A673 (cell line): ENCODE results near the gene ZNF534. TPM values are rescaled to one million over a fixed set of nuclear protein-coding genes. Genes with fewer than 3 reads are reported as not detected.
A peak's percentile ranks its signal among the peaks of the same experiment; 100 is the strongest.
"Not testable (repeated sequence)": the region's sequence is repeated elsewhere in the genome, so short reads cannot be mapped to it uniquely, and the experiment has no call there.

Source experiments
- BruUV-seq: library from RNA; stranded (reverse); fragments of 400-500 nt; replicated peaks from 2 replicates; lab custom pipeline; 2021; lab: Mats Ljungman, UMichigan
- CTCF ChIA-PET: fragments of 300-600 bp; sonication (Branson Sonifier 250); formaldehyde crosslinking; loops from one replicate; lab custom pipeline; 2022; ENCODE audit warnings: antibody characterized with exemption; lab: Charles Lee
- POLR2A ChIA-PET: fragments of 300-600 bp; sonication (Branson Sonifier 250); formaldehyde crosslinking; loops from one replicate; lab custom pipeline; 2022; ENCODE audit warnings: antibody characterized with exemption; ENCODE audit not compliant: low non-redundant PET; lab: Charles Lee
- DNase-seq: peaks from one replicate; pipeline ENCODE4 v3.0.0-alpha.2; 2015; ENCODE audit warnings: low spot score
- H3K27ac ChIP-seq: fragments of 200-600 bp; sonication (generic); 2 replicates; pipeline ENCODE4 v1.5.1; 2016; ENCODE audit warnings: mixed run types, low read depth, mild to moderate bottlenecking, mixed read lengths, antibody characterized with exemption, low read length; ENCODE audit not compliant: poor library complexity, severe bottlenecking
- H3K27me3 ChIP-seq: fragments of 200-600 bp; sonication (generic); replicated peaks from 2 replicates; pipeline ENCODE4 v1.6.1; 2017; ENCODE audit warnings: mixed run types, low read depth, mild to moderate bottlenecking, mixed read lengths, antibody characterized with exemption, low read length; ENCODE audit not compliant: insufficient read depth, poor library complexity
- H3K36me3 ChIP-seq: fragments of 200-600 bp; sonication (generic); 2 replicates; pipeline ENCODE4 v1.6.1; 2016; ENCODE audit warnings: mixed run types, mild to moderate bottlenecking, mixed read lengths, antibody characterized with exemption, low read length; ENCODE audit not compliant: insufficient read depth, poor library complexity, severe bottlenecking
- H3K4me1 ChIP-seq: fragments of 200-600 bp; sonication (generic); 2 replicates; pipeline ENCODE4 v1.6.1; 2017; ENCODE audit warnings: mixed run types, mild to moderate bottlenecking, mixed read lengths, antibody characterized with exemption, low read length; ENCODE audit not compliant: insufficient read depth, poor library complexity, severe bottlenecking
- H3K4me3 ChIP-seq: fragments of 200-600 bp; sonication (generic); 2 replicates; pipeline ENCODE4 v1.5.1; 2016; ENCODE audit warnings: low read depth, mixed run types, mild to moderate bottlenecking, mixed read lengths, low read length; ENCODE audit not compliant: poor library complexity, severe bottlenecking
- H3K9me3 ChIP-seq: fragments of 200-600 bp; sonication (generic); 2 replicates; pipeline ENCODE4 v1.6.1; 2016; ENCODE audit warnings: mixed run types, low read depth, mild to moderate bottlenecking, mixed read lengths, antibody characterized with exemption, low read length; ENCODE audit not compliant: poor library complexity, severe bottlenecking
- CTCF ChIP-seq: fragments of 300-800, 200-600 bp; sonication (generic); conservative IDR thresholded peaks from 2 replicates; pipeline ENCODE4 v1.5.1; 2017; ENCODE audit warnings: low read depth, mild to moderate bottlenecking, antibody characterized with exemption, low read length, moderate library complexity, mixed read lengths
- EZH2 ChIP-seq: fragments of 200-600 bp; sonication (generic); IDR thresholded peaks from 2 replicates; pipeline ENCODE4 v1.6.1; 2017; ENCODE audit warnings: borderline replicate concordance, low read depth, mild to moderate bottlenecking, mixed read lengths, antibody characterized with exemption, low read length; ENCODE audit not compliant: poor library complexity, severe bottlenecking
- intact Hi-C: fragments of 100-400 bp; cut with micrococcal nuclease; formaldehyde crosslinking; loops from one replicate; pipeline ENCODE4 v1.10.0; 2022; ENCODE audit not compliant: unreplicated experiment
- total RNA-seq: library from RNA; stranded (reverse); gene quantifications from 2 replicates; pipeline ENCODE4 v1.2.3, GENCODE V29; 2021

The ZNF534 gene
- total RNA-seq, 1 experiment from 2014 or later = not detected

GRCh38 chr19:52464798-52465470, 36.0 kb downstream of the ZNF534 start:
- BruUV-seq = no TSS peak
- intact Hi-C loops = no loop called here
- Histone ChIP-seq H3K4me3 (no peak overlapping the region), H3K4me1 (no peaks in the 10 kb centered on the region), H3K36me3 (no peaks in the 10 kb centered on the region), H3K27me3 (no peaks in the 10 kb centered on the region), H3K9me3 (peaks cover 54% of the 10 kb centered on the region), H3K27ac (no peak overlapping the region)
- POLR2A ChIA-PET = no interaction called here
- TF ChIP-seq EZH2 = no peak
- TF ChIP-seq CTCF = peak; percentile 37
- CTCF ChIA-PET = no interaction called here
- DNase-seq = peak; percentile 7

GRCh38 chr19:52473655-52474350, 44.9 kb downstream of the ZNF534 start:
- Histone ChIP-seq H3K4me3 (no peak overlapping the region), H3K36me3 (no peaks in the 10 kb centered on the region), H3K27me3 (no peaks in the 10 kb centered on the region), H3K27ac (no peak overlapping the region), H3K9me3 (peaks cover 84% of the 10 kb centered on the region), H3K4me1 (no peaks in the 10 kb centered on the region)
- BruUV-seq = no TSS peak
- no peak for DNase-seq
- intact Hi-C loops = no loop called here
- ChIA-PET POLR2A (no interaction called here), CTCF (no interaction called here)
- TF ChIP-seq EZH2 = no peak
- TF ChIP-seq CTCF = no peak

- Histone ChIP-seq H3K27me3 (no peaks in the 10 kb centered on the region), H3K27ac (no peak overlapping the region), H3K4me3 (no peak overlapping the region), H3K36me3 (no peaks in the 10 kb centered on the region), H3K9me3 (peaks cover 78% of the 10 kb centered on the region), H3K4me1 (no peaks in the 10 kb centered on the region)
- ChIA-PET CTCF (no interaction called here), POLR2A (no interaction called here)
- no peak for DNase-seq
- no TSS peak for BruUV-seq
- intact Hi-C loops = no loop called here
- no peak for TF ChIP-seq EZH2
- no peak for TF ChIP-seq CTCF
Observed at GRCh38 chr19:52474351-52475127, 45.6 kb downstream of the ZNF534 start.

- H3K4me3 ChIP-seq, intact Hi-C loops, CTCF ChIA-PET, H3K27me3 ChIP-seq, BruUV-seq, POLR2A ChIA-PET, DNase-seq, H3K27ac ChIP-seq, H3K4me1 ChIP-seq, H3K36me3 ChIP-seq: not testable (repeated sequence)
- H3K9me3 ChIP-seq = peaks cover 16% of the 10 kb centered on the region
Observed at GRCh38 chr19:52484111-52484743, 55.3 kb downstream of the ZNF534 start.
